Left colon (tissue), 2 donors: ENCODE data around the gene DCAF12L1. TPM values are rescaled to one million over a fixed set of nuclear protein-coding genes. Genes with fewer than 3 reads are reported as not detected.

Experiments
- ATAC-seq: fragments of 200-7000 bp; cut with Tn5 transposase; one replicate; pipeline ENCODE4 v1.9.1; 2020; ENCODE audit warnings: mild to moderate bottlenecking, moderate library complexity
- DNase-seq, 2 donors: peaks; one replicate each; pipeline ENCODE4 v3.0.0-alpha.2; 2020
- intact Hi-C, 2 donors: fragments of 100-400 bp; cut with DNase I in 1 of 2; cut with micrococcal nuclease in 1 of 2; formaldehyde crosslinking; loops; one replicate each; pipeline versions ENCODE4 v1.11.2 to v1.14.0; 2022; cut with DNase I, micrococcal nuclease
- long read RNA-seq: library from polyadenylated mRNA; unstranded; transcript quantifications from one replicate; pipeline ENCODE4 v2.0.0, GENCODE V29; 2021
- total RNA-seq, 2 donors: library from RNA; stranded (reverse); fragmentation: NEBNext Ultra II Directional; extraction: Animal tissue kit (Norgen Biotek cat#: 25700); gene quantifications; one replicate each; pipeline ENCODE4 v1.2.1, GENCODE V29; 2021
- donor health status: DM: no; HTN: no; CAD: no.
- donor health status: DM: yes; HTN: yes; CAD: no.

The DCAF12L1 gene
- not detected for total RNA-seq
- long read RNA-seq: 0 reads

GRCh38 chrX:126552313-126553022 lies at the start of gene DCAF12L1:
DCAF12L1 (minus strand) TSS chrX:126552814; CDS start chrX:126552608, 206 bp downstream.
- DNase-seq (no peak), ATAC-seq (no peak)
- intact Hi-C loops: no loop called here

DNA sequence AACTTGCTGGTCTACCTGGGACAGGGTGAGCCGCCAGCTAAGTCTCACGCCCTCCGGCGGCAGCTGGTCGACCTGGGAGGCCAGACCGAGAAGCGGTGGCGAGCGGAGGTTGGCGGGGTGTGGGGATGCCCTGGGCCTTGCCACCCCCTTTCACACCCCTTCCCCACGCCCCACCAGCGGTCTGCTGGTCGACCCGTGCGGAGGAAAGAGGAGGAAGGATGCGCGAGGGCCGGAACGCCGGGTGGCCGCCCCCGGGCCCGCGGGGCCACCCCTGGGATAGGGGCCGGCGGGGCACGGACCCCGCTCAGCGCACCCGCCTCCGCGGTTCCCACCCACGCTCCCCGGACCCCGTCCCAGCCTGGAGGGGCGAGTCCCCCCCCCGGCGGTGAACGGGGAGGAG lies 28.3 kb upstream of the DCAF12L1 start:
- intact Hi-C loops: no loop called here
- ATAC-seq (no peak), DNase-seq (no peak)

- intact Hi-C loops: no loop called here
- DNase-seq (no peak), ATAC-seq (no peak)
Observed at GRCh38 chrX:126575911-126576310, 23.3 kb upstream of the DCAF12L1 start.

DNA sequence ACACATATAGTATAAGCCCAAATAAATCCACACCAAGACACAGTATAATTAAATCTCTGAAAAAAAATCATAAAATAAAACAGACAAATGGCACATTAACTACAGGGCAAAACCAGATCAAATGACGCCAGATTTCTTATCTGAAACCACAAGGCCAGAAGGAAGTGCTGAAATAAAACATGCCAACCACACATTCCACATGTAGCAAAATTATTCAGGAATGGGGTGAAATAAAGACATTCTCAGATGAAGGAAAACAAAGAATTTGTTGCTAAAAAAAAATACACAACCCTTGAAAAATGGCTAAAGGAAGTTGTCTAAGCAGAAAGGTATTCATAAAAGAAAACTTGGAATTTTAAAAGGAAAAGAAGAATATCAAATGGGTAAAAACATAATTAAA lies 4.5 kb upstream of the DCAF12L1 start:
- intact Hi-C loops: no loop called here
- no peak for DNase-seq
- ATAC-seq: no peak

DNA sequence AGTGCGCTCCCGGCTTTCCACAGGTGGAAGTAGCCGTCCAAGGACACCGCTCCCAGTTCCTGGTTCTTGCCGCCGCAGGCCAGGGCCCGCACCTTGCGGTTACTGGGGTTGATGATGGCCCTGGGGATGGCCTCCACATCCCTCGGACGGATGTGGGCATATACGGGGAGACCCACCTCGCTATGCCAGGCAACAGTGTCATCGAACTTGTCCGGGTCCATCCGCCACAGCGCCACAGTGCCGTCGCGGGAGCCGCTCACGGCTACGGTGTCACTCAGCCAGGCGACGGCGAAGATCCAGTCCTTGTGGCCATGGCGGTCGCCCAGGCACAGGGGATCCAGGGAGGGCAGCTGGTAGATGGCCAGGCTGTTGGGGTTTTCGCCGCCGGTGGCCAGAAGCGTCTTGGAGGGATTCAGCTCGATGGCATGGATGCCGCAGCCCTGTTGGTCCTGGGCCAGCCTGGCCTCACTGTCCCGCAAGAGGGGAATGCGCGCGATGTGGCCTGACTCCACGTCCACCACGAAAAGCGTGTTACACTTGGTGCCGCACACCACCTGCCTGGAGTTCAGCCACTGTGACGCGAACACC lies 795 bp downstream of the DCAF12L1 start:
- ATAC-seq: no peak
- no peak for DNase-seq
- intact Hi-C loops: no loop called here

DNA sequence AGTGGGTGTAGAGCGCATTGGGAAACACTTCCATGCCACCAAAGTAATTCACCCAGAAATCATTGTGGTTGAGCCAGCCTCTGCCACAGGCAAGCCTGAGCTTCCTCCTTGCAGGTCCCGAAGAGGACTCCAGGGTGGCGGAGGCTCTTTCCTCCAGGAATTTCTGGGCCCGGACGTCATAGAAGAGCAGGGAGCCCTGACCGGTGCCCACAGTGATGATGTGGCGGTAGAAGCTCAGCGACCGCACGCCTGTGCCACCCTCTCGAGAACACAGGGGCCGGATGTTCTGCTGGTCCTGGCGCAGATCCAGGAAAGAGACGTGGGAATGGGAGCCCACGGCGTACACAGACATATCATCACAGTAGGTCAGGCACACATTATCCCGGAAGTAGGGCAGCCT lies 1.3 kb downstream of the DCAF12L1 start:
- intact Hi-C loops: no loop called here
- ATAC-seq (no peak), DNase-seq (no peak)

DNA sequence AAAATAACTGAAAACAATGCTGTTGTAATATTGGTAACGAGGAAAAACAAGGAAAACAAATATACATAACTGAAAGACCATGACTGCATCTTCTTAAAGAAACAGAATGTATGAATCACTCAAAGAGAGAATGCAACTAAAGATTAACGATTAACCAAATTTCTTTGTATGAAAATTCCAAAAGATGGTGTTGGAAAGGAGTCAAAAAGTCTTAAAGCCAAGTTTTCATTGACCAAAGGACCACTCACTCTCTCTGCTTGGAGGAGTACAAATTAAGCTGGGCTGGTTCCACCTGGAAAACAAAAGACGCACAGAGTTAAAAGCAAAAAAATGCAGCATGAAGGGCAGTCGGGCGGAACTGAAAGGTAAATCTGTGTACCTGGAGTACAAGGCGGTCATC lies 1.8 kb downstream of the DCAF12L1 start:
- intact Hi-C loops: no loop called here
- DNase-seq (no peak), ATAC-seq (no peak)

GRCh38 chrX:126509923-126510322 lies 42.7 kb downstream of the DCAF12L1 start:
- DNase-seq (no peak), ATAC-seq (no peak)
- intact Hi-C loops: no loop called here
